HG03103 (cell line): ENCODE results near the gene DAGLA.

Source experiments
- ATAC-seq: cut with Tn5 transposase; IDR thresholded peaks from one replicate; pipeline ENCODE4 v1.9.1; 2021; ENCODE audit warnings: low read depth; ENCODE audit not compliant: unreplicated experiment

Gene DAGLA

GRCh38 chr11:61688365-61689163 lies 8.4 kb downstream of the DAGLA start:
- no peak for ATAC-seq

- no peak for ATAC-seq
Observed at GRCh38 chr11:61689164-61689496, 8.9 kb downstream of the DAGLA start.

GRCh38 chr11:61690706-61691379 lies 10.7 kb downstream of the DAGLA start:
- ATAC-seq: no peak

- ATAC-seq: no peak
Observed at GRCh38 chr11:61691380-61692156, 11.4 kb downstream of the DAGLA start.

GRCh38 chr11:61693922-61694601 lies 13.9 kb downstream of the DAGLA start:
- no peak for ATAC-seq

GRCh38 chr11:61694602-61694939 lies 14.4 kb downstream of the DAGLA start:
- ATAC-seq: no peak

- no peak for ATAC-seq
Observed at GRCh38 chr11:61694946-61695706, 14.9 kb downstream of the DAGLA start.

- ATAC-seq: no peak
Observed at GRCh38 chr11:61695917-61696316, 15.7 kb downstream of the DAGLA start.

- no peak for ATAC-seq
Observed at GRCh38 chr11:61696602-61697001, 16.4 kb downstream of the DAGLA start.

GRCh38 chr11:61697078-61697502 lies 16.9 kb downstream of the DAGLA start:
- no peak for ATAC-seq

- ATAC-seq: no peak
Observed at GRCh38 chr11:61697764-61698163, 17.6 kb downstream of the DAGLA start.

GRCh38 chr11:61698173-61698948 lies 18.2 kb downstream of the DAGLA start:
- ATAC-seq: no peak

- no peak for ATAC-seq
Observed at GRCh38 chr11:61699737-61700160, 19.6 kb downstream of the DAGLA start.

GRCh38 chr11:61700212-61700611 lies 20.0 kb downstream of the DAGLA start:
- ATAC-seq: no peak

GRCh38 chr11:61700720-61701119 lies 20.5 kb downstream of the DAGLA start:
- no peak for ATAC-seq

GRCh38 chr11:61701242-61701886 lies 21.2 kb downstream of the DAGLA start:
- no peak for ATAC-seq

GRCh38 chr11:61702701-61703312 lies 22.6 kb downstream of the DAGLA start:
- no peak for ATAC-seq

GRCh38 chr11:61704838-61705237 lies 24.6 kb downstream of the DAGLA start:
- ATAC-seq: no peak
